ENCODE results near the gene SPOCK1.

The SPOCK1 gene

DNA sequence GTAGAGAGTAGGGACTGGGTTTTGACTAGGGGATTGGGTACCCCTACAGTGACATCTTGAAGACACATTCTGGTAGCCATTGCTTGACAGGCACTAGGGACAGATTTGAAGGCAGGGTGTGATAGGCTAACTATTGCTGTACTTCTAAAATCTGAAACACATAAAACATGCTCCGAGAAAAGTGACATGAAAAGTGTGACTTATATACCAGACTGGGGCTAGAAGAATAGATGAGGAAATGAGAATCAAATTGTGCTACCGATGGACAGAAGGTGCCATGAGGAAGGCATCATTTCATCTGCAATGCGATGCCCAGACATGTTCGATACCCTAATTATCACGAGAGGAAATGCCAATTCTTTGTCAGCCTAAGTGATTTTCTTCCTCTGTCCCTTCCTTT lies 475.8 kb downstream of the SPOCK1 start:
- no peak overlapping the region for H3K4me3 ChIP-seq (replicated peaks; ENCODE audit: insufficient read depth, low read length)
- H3K27me3 ChIP-seq (ENCODE audit: insufficient read depth, poor library complexity, severe bottlenecking): no peaks in the 10 kb centered on the region
- H3K27ac ChIP-seq (replicated peaks): no peak overlapping the region
- no peak for DNase-seq (ENCODE audit: low read depth in 1 of 2, low spot score in 1 of 2)
- TF ChIP-seq CTCF (IDR thresholded peaks at IDR 0.05; ENCODE audit: insufficient read depth, low read length) (no peak), POLR2AphosphoS5 (IDR thresholded peaks at IDR 0.05; ENCODE audit: low read depth) (no peak), GABPA (IDR thresholded peaks at IDR 0.05; ENCODE audit: low read depth) (no peak), SPI1 (IDR thresholded peaks at IDR 0.05; ENCODE audit: borderline replicate concordance, low read depth) (no peak)
- TF ChIP-seq, protein P1, sequence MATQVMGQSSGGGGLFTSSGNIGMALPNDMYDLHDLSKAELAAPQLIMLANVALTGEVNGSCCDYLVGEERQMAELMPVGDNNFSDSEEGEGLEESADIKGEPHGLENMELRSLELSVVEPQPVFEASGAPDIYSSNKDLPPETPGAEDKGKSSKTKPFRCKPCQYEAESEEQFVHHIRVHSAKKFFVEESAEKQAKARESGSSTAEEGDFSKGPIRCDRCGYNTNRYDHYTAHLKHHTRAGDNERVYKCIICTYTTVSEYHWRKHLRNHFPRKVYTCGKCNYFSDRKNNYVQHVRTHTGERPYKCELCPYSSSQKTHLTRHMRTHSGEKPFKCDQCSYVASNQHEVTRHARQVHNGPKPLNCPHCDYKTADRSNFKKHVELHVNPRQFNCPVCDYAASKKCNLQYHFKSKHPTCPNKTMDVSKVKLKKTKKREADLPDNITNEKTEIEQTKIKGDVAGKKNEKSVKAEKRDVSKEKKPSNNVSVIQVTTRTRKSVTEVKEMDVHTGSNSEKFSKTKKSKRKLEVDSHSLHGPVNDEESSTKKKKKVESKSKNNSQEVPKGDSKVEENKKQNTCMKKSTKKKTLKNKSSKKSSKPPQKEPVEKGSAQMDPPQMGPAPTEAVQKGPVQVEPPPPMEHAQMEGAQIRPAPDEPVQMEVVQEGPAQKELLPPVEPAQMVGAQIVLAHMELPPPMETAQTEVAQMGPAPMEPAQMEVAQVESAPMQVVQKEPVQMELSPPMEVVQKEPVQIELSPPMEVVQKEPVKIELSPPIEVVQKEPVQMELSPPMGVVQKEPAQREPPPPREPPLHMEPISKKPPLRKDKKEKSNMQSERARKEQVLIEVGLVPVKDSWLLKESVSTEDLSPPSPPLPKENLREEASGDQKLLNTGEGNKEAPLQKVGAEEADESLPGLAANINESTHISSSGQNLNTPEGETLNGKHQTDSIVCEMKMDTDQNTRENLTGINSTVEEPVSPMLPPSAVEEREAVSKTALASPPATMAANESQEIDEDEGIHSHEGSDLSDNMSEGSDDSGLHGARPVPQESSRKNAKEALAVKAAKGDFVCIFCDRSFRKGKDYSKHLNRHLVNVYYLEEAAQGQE (IDR thresholded peaks at IDR 0.05; ENCODE audit: insufficient replicate concordance, low read depth): no peak

DNA sequence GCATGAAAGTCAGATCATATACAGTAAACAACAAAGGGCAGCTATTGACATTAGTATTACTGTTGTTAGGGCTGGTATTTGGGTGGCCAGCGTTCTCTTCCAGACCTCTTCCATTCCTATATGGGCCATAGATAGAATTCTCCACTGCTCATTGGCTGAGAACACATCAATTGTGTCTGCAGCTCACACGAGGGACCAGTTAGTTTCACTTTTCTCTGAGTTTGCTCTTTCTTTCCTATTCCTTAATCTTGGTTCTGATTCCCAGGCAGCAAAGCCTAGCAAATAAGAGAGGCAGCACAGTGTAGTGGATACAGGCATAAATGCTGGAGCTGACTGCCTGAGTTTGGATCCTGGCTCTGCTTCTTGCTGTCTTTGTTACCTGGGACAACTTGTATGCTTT lies 476.4 kb downstream of the SPOCK1 start:
- no peak for DNase-seq (ENCODE audit: low read depth in 1 of 2, low spot score in 1 of 2)
- Histone ChIP-seq H3K27me3 (ENCODE audit: insufficient read depth, poor library complexity, severe bottlenecking) (no peaks in the 10 kb centered on the region), H3K27ac (replicated peaks) (no peak overlapping the region), H3K4me3 (replicated peaks; ENCODE audit: insufficient read depth, low read length) (no peak overlapping the region)
- TF ChIP-seq POLR2AphosphoS5 (IDR thresholded peaks at IDR 0.05; ENCODE audit: low read depth): no peak
- no peak for TF ChIP-seq GABPA (IDR thresholded peaks at IDR 0.05; ENCODE audit: low read depth)
- TF ChIP-seq CTCF (IDR thresholded peaks at IDR 0.05; ENCODE audit: insufficient read depth, low read length): no peak
- TF ChIP-seq, protein P1 (IDR thresholded peaks at IDR 0.05; ENCODE audit: insufficient replicate concordance, low read depth): no peak
- no peak for TF ChIP-seq SPI1 (IDR thresholded peaks at IDR 0.05; ENCODE audit: borderline replicate concordance, low read depth)

- TF ChIP-seq CTCF (IDR thresholded peaks at IDR 0.05; ENCODE audit: insufficient read depth, low read length): no peak
- TF ChIP-seq, protein P1 (IDR thresholded peaks at IDR 0.05; ENCODE audit: insufficient replicate concordance, low read depth): no peak
- no peak for TF ChIP-seq POLR2AphosphoS5 (IDR thresholded peaks at IDR 0.05; ENCODE audit: low read depth)
- TF ChIP-seq GABPA (IDR thresholded peaks at IDR 0.05; ENCODE audit: low read depth): no peak
- no peak for TF ChIP-seq SPI1 (IDR thresholded peaks at IDR 0.05; ENCODE audit: borderline replicate concordance, low read depth)
- Histone ChIP-seq H3K4me3 (replicated peaks; ENCODE audit: insufficient read depth, low read length) (no peak overlapping the region), H3K27me3 (ENCODE audit: insufficient read depth, poor library complexity, severe bottlenecking) (no peaks in the 10 kb centered on the region), H3K27ac (replicated peaks) (no peak overlapping the region)
- no peak for DNase-seq (ENCODE audit: low read depth in 1 of 2, low spot score in 1 of 2)
Measured at GRCh38 chr5:137022043-137022442, 477.1 kb downstream of the SPOCK1 start.

All from HL-60 (cell line).